NT2/D1 (cell line): Measurements from ENCODE around the gene OR52D1.

ENCODE experiments used
- YY1 ChIP-seq: IDR thresholded peaks from 2 replicates; pipeline ENCODE4 v1.6.1; 2011; ENCODE audit not compliant: insufficient read length, insufficient read depth
- ZNF274 ChIP-seq: IDR thresholded peaks from 2 replicates; pipeline ENCODE4 v1.6.1; 2011; ENCODE audit warnings: mild to moderate bottlenecking, low read depth, low read length

- no peak for TF ChIP-seq YY1
- no peak for TF ChIP-seq ZNF274
These were observed 39.1 kb upstream of the OR52D1 start for GRCh38 chr11:5449432-5449831.
